GM12872 (cell line): Measurements from ENCODE around the gene WWOX.
A peak's percentile ranks its signal among the peaks of the same experiment; 100 is the strongest.

ENCODE experiments used
- CTCF ChIP-seq: IDR thresholded peaks from 3 replicates; pipeline ENCODE4 v1.5.1; 2011; ENCODE audit warnings: low read depth, mild to moderate bottlenecking, low read length, moderate library complexity; ENCODE audit not compliant: insufficient read depth

The WWOX gene

GRCh38 chr16:79036541-79036940 is 937.1 kb downstream of the WWOX start:
- TF ChIP-seq CTCF, result no peak

GRCh38 chr16:79037521-79038373 is 938.3 kb downstream of the WWOX start:
- no peak for TF ChIP-seq CTCF

- no peak for TF ChIP-seq CTCF
Observed at GRCh38 chr16:79041206-79041605, 941.8 kb downstream of the WWOX start.

GRCh38 chr16:79042141-79042540 is 942.7 kb downstream of the WWOX start:
- TF ChIP-seq CTCF, result no peak

GRCh38 chr16:79042886-79043285 is 943.4 kb downstream of the WWOX start:
- TF ChIP-seq CTCF, result no peak

- no peak for TF ChIP-seq CTCF
Observed at GRCh38 chr16:79045191-79045590, 945.7 kb downstream of the WWOX start.

- peak; percentile 48 for TF ChIP-seq CTCF
Observed at GRCh38 chr16:79047337-79047736, 947.9 kb downstream of the WWOX start.
